Measurements from ENCODE around the gene PIPOX.

GRCh38 chr17:29078183-29079045 lies 35.5 kb downstream of the PIPOX start:
- TF ChIP-seq, protein P1, sequence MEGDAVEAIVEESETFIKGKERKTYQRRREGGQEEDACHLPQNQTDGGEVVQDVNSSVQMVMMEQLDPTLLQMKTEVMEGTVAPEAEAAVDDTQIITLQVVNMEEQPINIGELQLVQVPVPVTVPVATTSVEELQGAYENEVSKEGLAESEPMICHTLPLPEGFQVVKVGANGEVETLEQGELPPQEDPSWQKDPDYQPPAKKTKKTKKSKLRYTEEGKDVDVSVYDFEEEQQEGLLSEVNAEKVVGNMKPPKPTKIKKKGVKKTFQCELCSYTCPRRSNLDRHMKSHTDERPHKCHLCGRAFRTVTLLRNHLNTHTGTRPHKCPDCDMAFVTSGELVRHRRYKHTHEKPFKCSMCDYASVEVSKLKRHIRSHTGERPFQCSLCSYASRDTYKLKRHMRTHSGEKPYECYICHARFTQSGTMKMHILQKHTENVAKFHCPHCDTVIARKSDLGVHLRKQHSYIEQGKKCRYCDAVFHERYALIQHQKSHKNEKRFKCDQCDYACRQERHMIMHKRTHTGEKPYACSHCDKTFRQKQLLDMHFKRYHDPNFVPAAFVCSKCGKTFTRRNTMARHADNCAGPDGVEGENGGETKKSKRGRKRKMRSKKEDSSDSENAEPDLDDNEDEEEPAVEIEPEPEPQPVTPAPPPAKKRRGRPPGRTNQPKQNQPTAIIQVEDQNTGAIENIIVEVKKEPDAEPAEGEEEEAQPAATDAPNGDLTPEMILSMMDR (IDR thresholded peaks at IDR 0.05) = no peak
- TF ChIP-seq POLR2A (IDR thresholded peaks at IDR 0.05) = no peak
- no peak for TF ChIP-seq POLR2AphosphoS5 (IDR thresholded peaks at IDR 0.05; ENCODE audit: insufficient read depth in 1 of 2, low read depth in 1 of 2)

All from vagina (tissue), 2 donors.